A172 (cell line): ENCODE measurements around the gene STARD7. TPM values are rescaled to one million over a fixed set of nuclear protein-coding genes. Genes with fewer than 3 reads are reported as not detected.
"Not testable (repeated sequence)": the region's sequence is repeated elsewhere in the genome, so short reads cannot be mapped to it uniquely, and the experiment has no call there.

Source experiments
- DNase-seq: peaks from one replicate; pipeline ENCODE4 v3.0.0-alpha.2; 2015; ENCODE audit warnings: low spot score
- total RNA-seq: library from RNA; depleted of rRNA; stranded (reverse); fragments of >200 nt; shearing (Covaris generic); gene quantifications from 2 replicates; pipeline ENCODE4 v1.2.3, GENCODE V29; 2014

STARD7 gene
- total RNA-seq, 1 experiment from 2014 or later: 196 TPM

DNA sequence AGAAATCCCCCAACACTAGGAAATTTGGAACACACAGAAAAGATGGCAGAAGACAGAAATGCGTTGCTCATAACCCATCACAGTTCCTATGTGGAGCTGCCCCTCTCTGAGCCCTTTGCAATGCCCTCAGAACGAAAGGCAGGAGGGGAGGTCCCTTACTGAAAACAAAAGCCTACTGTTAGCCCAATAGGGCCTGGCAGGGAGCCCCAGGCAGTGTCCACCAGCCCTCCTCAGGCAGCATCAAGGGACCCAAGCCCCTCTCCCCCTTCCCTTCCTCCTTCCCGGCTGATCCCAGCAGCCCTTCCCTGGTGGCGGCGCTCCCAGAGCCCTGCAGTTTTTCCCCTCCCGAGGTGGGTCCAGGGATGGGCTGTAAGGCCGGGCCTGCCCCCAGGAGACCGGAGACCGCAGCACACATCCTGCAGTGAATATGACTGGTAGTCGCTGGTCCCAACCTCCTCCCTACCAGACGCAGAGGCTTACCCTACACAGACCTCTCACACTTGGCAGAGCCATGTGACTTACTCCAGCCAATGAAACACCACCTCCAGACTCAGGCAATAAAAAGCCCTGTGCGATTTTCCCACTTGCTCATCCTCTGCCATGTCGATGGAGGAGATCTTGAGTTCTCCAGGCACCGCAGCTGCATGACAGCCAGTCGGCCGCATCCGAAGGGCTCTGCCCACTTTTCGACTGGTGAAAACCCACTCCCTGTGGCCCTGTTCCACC lies 44.0 kb downstream of the STARD7 start:
- DNase-seq: no peak

DNA sequence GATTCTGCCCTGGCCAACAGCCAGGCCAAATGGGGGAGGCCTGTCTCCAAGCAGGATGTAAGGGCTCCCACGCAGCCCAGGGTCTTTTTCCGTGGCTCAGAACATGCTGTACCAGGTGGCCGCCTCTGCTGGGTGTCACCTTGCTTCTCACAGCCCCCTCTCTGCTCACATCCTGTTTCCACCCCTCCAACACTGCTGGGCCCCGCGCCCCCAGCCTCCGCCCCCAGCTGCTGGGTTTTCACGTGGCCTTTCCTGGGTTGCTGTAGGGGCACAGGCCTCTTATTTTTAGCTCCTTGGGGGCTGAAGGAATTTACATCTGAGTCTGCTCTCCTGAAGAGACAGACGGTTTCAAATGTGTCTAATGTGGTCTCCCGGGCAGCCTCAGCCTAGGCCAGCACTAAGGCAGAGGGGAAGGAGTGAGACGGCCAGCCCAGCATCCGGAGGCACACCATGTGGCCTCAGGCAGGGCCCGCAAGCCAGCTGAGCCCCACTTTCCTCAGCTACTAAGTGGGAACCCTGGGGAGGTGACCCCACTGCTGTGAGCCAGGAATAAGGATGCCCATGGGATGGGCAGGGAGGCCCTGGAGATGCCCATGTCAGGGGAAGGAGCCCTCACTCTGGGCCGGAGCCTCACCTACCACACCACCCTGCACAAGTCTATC lies 44.7 kb downstream of the STARD7 start:
- DNase-seq: no peak

- no peak for DNase-seq
Observed at GRCh38 chr2:96163415-96163767, 45.2 kb downstream of the STARD7 start.

GRCh38 chr2:96161898-96162297 lies 46.7 kb downstream of the STARD7 start:
- no peak for DNase-seq

GRCh38 chr2:96160366-96160765 lies 48.3 kb downstream of the STARD7 start:
- DNase-seq: not testable (repeated sequence)

DNA sequence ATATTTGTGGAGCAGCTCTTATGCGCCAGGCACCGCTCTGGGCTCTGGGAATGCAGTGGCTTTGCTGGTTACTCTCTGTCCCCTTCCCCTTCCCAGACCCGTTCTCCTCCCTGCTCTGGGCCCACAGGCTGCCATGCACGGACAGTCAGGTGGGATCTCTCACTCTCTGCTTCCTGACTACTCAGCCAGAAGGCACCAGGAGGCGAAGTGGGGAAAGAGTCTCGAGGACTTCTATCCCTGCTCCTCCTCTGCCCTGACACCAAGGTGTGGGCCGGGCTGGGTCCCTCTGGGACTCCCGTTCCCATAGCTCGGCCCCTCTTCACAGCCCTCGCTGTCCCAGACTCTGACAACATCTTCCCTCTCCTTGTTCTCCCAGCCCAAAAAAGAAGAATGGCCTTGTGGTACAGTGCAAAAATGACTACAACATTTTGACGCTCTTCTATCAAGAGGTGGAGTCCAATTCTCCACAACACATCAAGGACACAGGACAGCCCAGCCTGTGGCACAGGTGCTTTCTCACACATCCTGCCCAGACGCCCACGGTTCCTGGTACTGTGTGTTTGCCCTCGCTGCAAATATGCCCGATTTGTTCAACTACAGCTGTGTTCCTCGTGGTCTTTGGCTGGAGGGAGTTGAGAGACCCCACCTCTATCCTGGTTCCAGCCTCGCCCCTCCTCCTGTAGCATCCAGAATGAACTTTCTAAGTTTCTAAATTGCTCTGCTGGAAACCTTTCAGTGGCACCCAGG lies 49.4 kb downstream of the STARD7 start:
- DNase-seq: no peak

- DNase-seq: no peak
Observed at GRCh38 chr2:96158554-96158940, 50.1 kb downstream of the STARD7 start.

GRCh38 chr2:96157649-96158553 lies 50.7 kb downstream of the STARD7 start:
- DNase-seq: no peak

DNA sequence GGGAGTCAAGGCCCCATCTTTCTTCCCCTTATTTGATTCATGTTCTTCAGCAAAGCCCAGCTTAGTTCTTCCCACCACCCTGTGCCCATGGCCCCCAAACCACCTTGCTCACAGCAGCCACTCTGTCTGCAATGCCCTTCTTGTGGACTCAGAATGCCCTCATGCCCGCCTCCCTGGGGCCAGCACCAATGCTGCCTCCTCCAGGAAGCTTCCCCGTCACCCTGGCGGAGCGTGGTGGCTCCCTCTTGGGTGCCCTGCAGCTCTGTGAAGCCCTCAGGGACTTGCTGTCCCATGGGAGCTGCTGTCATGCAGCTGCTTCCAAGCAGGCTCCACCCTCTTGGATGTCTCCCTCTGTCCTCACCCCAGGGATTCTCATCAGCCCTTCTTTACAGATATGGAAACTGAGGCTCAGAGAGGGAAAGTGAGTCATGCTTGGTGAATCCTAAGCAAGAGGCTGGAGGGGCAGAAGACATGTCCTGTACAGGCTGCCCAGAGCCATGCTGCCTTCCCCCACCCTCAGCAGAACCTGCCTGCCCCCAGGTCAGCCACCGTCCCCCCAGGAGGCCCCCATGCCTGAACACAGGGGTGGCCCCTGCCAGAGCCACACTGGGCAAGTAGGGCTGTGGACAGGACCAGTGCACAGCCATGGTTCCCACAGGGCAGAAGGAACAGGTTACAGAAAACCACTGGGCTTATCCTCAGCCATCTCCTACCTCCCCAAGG lies 51.5 kb downstream of the STARD7 start:
- DNase-seq: no peak

GRCh38 chr2:96156011-96156820 lies 52.4 kb downstream of the STARD7 start:
- no peak for DNase-seq

- DNase-seq: no peak
Observed at GRCh38 chr2:96154506-96155380, 53.9 kb downstream of the STARD7 start.

GRCh38 chr2:96153991-96154431 lies 54.6 kb downstream of the STARD7 start:
- DNase-seq: no peak

DNA sequence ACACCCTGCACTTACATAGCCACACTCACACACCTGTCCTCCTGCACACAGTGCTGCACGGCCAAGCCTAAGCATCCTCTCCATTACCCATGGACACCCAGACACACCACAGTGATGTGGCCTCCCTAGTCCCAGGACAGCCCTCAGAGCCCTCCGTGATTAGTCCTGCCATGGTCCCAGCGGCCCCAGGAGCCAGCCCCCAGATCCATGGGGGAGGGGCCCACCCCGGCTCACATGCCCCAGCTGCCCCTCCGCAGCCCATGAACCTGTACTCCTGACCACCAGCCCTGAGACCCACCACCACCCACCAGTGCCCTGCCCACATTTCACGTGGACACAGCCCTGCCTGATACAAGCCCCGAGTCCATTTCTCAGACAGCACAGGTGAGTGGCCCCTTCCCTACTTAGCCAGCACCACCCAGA lies 55.3 kb downstream of the STARD7 start:
- DNase-seq: no peak

GRCh38 chr2:96152304-96153161 lies 56.1 kb downstream of the STARD7 start:
- no peak for DNase-seq

GRCh38 chr2:96151595-96152303 lies 56.9 kb downstream of the STARD7 start:
- no peak for DNase-seq

DNA sequence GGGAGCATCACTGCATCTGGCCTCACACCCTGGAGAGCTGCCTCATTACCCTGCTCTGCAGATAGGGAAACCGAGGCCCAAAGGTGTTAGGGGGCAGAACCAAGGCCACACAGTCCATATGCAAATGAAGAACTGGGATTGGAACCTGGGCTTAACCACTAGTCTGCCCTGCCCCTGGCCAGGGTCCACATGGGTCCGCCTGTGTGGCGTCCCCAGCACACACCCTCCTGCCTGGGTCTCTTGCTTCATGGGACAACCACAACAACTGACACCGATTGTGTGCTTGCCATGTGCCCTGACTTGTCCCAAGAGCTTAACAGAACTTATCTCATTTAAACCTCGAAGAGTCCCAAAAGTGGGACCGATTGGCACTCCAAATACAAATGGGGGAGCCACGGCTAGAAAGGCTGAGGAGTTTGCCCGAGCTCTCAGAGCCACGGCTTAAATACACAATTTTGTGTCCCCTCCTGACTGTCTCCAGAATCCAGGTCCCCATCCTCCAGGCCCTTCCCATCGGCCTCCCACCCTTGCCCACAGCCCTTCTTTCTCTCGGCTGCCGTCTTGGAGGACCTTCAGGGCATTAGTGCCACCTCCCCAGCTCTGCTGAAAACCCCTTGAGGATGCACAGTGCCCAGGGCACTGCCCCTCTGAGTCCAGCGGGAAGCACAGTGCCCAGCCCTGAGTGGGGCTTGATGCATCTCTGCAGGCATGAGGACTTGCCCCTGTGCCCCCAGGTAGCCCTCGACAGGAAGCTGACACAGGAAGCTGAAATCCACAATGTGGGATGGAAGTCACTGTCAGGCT lies 57.6 kb downstream of the STARD7 start:
- no peak for DNase-seq
